NCI-H748 treated with DMSO at 0.1 percent for 48 hours (cell line): ENCODE data around the gene ARHGAP33.
A peak's percentile ranks its signal among the peaks of the same experiment; 100 is the strongest.
"Not testable (repeated sequence)": the region's sequence is repeated elsewhere in the genome, so short reads cannot be mapped to it uniquely, and the experiment has no call there.

Experiments
- DNase-seq: peaks from one replicate; lab custom pipeline; 2025; lab: John Stamatoyannopoulos, UW

ARHGAP33 gene

DNA sequence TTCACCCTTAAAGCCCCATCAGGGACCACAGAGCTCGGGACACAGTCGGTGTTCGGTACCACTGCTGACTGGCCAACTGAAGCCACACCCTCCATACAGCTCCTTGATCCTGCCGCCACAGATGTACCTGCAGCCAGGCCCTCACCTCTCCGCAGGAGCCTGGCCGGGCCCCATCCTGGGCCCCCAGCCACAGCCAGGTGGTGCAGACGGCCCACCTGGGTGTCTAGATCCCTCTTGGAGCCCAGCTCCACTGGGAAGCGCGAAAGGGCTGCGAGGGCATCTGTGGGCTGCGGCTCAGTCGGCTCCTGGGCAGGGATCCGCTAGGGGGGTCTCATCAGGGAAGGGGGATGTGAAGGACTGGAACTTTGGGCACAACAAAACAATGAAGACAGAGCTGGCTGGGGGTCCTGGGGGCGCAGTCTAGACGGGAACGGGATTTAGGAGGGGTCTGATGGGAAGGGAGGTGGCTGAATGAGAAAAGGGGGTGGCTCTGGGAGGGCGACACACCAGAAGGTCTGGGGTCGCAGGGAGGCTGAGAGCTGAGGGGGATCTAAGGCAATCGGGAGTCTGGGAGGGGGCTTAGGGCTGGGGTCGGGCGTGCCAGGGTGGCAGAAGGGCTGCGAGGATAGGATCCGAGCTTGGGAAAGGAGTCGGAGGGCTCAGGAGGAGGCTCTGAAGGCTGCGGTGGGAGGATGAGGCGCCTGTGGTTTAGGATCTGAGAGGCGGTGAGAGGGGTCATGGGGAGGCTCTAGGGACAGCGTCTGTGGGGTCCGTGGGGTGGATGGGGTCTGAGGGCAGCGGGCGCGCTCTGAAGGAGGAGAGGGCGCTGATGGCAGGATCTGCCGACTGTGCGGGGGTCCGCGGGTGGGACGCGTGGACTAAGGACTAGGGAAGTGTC, 21.5 kb downstream of the ARHGAP33 start:
- no peak for DNase-seq

DNA sequence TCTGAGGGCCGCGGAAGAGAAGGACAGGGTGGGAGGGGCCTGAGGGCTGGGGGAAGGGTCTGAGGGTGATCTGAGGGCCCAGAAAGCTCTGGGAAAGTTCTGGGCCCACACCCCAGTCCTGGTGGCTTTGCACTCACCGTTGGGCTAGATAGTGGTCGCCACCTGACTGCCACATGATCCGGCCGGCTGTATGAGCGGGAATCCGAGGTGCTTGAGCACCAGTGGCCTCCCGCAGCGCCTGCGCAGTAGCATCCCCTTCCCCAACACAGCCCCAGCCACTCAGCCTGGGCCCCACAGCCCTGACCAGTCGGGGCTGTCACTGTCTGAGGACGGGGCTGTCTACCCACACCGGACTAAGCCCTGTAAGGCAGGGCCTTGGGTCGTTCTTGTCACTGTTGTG, 22.3 kb downstream of the ARHGAP33 start:
- no peak for DNase-seq

DNA sequence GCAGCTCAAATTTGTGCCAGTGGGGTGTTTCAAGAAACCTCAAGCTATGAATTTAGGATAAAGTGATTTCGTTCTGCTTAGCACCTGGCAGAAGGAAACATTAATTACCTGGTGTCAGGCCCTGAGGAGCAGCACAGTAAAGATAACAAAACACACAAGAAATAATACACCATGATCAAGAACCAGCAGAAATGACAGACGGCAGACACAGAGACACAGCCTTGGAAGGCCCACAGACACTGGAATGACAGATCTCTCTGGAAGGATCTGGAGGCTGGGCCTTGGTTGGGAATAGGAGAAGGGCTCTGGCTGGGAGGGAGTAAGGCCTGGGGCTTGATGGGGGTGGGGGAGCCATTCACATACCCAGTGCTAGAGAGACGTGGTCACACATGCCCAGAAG, 26.5 kb downstream of the ARHGAP33 start:
- no peak for DNase-seq

DNA sequence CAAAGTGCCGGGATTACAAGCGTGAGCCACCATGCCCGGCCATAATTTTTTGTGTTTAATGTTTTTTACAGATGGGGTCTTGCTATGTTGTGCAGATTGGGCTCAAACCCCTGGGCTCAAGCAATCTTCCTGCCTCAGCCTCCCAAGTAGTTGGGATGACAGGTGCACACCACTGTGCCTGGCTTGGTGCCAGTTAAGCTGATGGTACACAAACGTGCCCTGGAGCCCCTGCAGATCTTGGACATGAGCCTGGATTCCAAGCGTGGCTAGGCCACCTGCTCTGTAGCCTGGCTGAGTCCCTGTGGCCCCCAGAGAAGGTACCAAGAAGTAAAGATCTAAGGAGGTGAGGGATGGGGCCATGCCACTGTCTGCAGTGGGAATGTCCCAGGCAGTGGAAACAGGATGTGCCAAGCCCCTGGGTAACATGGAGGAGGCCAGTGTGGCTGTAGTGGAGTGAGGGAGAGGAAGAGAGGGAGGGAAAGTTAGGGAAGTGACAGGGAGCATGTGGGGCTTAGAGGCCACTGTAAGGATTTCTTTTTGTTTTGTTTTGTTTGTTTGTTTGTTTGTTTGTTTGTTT, 30.2 kb downstream of the ARHGAP33 start:
- DNase-seq = no peak

DNA sequence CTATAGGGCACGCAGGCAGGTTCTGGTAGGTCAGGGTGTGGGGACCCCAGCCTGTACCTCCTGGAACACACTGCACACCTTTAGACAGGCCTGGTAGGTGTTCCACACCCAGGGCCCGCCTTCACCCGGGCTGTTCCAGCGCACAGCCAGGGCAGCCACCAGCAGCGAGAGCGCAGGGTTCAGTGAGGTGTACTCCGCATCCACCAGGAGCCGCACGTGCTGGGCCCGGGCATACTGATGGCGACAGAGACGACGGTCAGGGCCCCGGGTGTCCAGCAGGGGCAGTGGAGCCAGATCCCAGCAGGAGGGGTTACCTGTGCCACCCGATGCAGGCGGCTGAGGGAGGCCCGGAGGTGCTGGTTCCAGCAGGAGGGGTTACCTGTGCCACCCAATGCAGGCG, 31.2 kb downstream of the ARHGAP33 start:
- DNase-seq = no peak

DNA sequence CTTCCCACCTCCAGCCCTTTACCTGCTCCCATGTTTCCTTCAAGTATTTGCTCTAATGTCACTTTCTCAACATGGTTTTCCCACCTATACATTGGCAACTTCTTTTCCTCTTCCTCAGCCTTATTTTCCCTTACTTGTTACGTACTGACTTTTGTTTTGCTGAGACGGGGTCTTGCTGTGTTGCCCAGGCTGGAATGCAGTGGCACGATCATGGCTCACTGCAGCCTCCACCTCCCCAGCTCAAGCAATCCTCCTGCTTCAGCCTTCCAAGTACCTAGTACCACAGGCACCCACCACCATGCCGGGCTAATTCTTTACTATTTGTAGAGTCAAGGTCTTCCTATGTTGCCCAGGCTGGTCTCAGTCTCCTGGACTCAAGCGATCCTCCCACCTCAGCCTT, 32.3 kb downstream of the ARHGAP33 start:
- DNase-seq = no peak

DNA sequence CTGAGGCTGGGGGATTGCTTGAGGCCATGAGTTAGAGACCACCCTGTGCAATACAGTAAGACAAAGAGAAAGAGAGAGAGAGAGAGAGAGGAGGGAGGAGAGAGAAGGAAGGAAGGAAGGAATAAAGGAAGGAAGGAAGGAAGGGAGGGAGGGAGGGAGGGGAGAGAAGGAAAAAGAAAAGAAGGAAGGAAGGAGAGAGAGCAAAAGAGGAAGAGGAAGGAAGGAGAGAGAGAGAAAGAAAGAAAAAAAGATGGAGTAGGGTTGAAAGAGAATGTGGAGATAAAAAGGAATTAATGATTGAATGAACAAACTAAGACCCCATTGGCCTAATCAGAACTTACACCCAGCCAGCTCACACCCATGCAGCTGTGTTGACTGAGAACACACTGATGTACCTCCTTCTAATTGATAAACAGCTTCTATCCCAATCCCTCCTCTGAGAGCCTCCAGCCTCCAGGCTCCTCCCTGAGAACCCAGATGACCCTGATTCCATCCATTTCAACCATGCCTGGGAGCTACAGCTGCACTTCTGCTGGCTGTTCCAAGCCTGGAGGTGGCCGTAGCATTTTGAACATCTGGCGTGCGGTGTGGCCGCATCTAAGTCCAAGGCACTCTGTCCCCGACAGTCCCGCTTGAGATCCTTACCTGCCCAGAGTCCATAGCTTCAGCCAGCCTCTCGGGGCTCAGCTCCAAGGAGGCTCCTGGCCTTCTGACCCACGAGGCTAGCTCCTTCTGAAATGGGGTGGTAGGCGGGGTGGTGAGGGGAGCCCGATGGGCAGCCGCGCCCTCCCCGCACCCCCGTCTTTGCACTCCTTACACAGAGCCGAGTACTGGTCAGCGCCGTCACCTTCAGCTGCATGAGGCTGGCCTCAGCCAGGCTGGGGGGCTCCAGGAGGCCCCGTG, 36.2 kb downstream of the ARHGAP33 start:
- DNase-seq = no peak

DNA sequence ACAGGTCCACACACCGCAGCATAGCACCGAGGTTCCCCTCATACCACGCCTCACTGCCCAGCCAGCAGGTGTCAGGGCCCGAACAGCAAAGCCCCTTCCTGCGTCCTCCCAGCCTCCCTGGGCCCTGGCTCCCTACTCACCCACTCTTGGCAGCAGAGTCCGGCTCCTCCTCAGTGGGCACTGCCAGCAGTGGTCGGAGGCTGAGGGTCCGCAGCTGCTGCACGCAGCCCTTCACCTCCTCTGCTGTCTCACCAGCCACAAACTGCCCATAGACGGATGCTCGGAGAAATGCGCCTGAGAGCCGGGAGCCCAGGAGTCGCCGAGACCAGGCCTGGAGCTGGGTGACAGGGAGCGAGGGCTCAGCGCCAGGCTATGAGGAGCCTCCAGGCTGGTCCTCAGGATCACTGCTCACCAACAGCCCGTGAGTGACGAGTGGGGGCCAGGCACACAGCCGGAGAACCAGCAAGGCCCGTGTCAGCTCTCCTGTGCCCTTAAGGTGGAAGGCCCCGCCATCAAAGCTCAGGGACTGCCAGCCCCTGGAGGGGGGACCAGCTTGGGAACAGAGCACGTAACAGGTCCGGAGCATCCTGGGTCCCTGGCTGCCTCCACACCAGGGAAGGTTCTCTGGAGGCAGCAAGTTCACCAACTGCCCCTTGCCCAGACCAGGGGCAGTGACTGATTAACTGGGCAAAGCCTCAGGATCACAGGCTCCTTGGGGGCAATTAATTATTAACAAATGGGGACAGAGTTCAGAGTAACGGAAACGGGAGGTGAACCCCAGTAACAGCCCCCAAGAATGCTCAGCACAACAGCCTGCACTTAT, 37.1 kb downstream of the ARHGAP33 start, which contains the start of gene PRODH2:
PRODH2 (minus strand) TSS at position 626 of the 823 bp plus-strand sequence; CDS start at position 586, 40 bp downstream.
- no peak for DNase-seq

DNA sequence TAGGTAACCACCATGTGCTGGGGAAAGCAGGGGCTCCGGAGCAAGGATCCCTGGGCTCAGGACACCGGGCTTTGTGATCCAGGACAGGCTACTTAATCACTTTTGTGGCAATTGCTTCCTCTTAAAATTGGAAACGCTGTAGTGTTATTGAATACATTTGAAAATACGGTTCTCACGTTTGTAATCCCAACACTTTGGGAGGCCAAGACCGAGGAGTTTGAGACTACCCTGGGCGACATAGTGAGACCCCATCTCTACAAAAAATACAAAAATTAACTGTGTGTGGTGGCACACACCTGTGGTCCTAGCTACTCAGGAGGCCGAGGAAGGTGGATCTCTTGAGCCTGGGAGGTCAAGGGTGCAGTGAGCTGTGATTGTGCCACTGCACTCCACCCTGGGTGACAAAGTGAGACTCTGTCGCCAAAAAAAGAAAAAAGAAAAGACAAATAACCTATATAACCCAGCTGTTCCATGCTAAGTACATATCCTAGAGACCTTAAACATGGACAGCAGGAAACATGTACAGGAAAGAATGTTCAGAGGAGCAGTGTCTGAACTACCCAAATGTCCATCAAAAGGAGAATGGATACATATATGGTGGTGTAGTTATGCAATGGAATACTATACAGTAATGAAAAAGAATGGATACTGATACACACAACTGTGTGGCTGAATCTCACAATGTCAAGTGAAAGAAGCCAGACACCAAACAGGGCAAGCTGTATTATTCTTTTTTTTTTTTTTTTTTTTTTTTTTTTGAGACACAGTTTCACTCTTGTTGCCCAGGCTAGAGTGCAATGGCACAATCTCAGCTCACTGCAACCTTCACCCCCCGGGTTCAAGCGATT, 37.9 kb downstream of the ARHGAP33 start:
- DNase-seq = no peak

DNA sequence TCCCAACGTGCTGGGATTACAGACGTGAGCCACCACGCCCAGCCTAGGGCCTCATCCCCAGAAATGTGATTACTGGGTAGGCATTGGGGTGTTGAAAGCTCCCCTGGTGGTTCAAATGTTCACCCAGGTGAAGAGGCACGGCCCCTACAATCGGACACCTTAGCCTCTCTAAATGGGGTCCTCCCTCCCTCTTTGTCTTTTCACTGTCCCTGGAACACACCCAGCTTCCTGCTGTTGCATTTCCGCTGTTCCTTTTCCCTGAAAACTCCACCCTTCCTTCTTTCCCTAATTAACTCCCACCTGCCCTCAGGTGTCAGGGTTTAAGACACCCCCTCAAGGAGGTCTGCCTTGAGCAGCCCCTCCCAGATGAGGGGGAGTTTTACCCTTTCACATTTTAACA, 40.9 kb downstream of the ARHGAP33 start:
- peak; percentile 22 for DNase-seq

DNA sequence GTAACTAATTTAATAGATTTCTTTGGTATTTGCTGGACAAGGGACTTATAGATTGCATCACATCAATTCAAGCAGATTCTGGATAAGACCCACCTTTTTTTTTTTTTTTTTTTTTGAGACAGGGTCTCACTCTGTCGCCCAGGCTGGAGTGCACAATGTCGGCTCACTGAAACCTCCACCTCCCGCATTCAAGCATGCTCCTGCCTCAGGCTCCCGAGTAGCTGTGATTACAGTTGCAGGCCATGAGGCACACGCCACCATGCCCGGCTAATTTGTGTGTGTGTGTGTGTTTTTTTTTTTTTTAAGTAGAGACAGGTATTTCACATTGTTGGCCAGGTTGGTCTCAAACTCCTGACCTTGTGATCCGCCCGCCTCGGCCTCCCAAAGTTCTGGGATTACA, 41.5 kb downstream of the ARHGAP33 start:
- DNase-seq = no peak

DNA sequence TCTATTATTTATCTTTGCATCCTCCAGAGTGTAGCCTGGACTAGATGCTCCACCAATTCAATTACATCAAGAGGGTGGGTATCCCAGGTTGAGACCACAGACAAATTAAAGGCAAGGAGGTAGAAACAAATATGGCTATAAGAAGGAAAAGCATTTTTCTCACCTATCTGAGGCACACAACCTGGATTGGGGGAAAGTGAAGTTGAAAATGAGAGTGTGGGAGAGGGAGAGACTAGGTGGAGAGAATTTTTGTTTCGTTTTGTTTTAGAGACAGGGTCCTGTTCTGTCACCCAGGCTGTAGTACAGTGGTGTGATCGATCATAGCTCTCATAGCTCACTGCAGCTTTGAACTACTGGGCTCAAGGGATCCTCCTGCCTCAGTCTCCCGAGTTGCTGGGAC, 43.1 kb downstream of the ARHGAP33 start:
- no peak for DNase-seq

DNA sequence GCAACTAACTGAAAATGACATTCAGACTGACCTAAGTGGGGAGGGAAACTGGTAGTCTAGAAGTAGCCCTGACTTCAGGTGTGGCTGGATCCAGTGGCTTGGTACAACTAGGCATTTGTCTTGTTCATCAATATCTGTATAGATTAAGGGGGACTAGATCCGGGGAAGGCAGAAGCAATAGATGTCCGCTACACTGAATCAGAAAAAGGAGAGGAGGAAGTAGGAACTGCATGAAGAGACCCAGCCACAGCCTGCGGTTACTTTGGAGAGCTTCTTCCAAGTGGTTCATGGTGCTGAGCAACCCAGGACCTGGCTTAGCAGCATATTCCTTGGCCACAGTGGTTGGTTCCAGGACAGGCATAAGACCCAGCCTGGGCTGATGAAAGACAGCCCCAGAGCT, 47.2 kb downstream of the ARHGAP33 start:
- no peak for DNase-seq

DNA sequence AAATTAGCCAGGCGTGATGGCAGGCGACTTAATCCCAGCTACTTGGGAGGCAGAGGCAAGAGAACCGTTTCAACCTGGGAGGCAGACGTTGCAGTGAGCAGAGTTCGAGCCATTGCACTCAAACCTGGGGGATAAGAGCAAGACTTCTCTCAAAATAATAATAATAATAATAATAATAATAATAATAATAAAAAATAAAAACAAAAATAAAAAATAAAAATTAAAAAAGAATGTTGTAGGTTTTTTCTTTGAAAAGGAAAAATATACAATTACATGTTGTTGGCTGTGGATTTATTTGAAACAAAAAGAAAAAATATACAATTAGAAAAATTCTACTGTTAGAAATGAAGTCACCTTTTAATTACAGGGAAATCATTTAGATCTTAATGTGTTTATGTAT, 48.8 kb downstream of the ARHGAP33 start:
- DNase-seq = no peak

DNA sequence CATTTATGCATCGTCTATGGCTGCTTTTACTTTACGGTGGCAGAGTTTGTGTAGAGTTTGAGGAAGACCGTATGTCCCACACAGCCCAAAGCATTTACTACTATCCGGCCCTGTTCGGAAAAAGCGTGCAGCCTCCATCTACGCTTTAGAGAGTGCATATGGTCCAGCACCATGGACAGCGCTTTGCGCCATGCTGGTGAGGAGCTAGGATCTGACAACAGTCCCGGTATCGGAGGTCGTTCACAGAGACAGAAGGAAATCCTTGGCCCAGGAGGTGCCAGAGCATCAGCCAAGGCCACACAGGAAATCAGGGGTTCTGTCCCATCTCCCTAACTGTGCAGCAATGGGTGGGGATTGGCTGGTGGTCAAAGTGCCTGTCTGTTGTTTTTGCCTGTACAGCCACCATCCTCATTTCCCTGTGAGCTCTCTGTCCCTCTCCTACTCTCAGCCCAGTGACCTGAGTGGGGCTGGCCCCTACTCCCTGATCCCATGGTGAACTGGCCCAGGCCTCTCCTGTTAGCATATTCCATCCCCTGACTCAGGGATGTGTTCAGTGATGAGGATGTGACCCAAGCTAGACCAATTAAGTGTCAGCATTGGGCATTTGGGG, 53.4 kb downstream of the ARHGAP33 start:
- no peak for DNase-seq

DNA sequence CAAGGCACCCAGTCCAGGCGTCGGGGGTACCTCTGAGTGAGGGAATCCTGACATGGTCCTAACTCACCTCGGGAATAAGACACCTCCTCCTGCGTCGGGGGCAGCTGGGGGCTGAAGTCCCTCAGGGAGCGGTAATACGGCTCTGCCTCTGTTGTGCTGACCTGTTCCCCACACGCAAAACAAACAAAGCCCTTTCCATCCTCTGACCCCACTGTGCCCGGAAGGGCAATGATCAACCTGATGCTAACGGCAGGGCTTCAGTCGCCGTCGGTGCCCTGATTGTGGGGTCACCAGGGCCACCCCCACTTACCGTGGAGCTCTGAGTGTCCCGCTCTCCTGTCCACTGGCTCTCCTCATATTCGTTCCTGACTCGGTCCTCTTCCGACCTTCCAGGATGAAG, 55.6 kb downstream of the ARHGAP33 start:
- DNase-seq = no peak

DNA sequence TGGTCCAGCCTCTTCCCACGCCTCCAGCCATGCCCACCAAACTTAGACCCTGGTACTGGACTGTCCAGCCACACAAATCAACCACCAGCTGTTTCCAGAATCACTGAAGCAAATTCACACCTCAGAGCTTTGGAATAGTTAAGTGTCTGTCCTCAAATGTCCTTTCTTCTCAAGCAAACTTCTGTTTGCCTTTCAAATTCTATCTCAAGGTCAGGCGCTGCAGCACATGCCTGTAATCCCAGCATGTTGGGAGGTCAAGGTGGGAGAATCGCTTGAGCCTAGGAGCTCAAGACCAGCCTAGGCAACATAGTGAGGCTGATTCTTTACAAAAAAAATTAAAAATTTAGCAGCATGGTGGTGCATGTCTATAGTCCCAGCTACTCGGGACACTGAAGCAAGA, 56.7 kb downstream of the ARHGAP33 start:
- no peak for DNase-seq

DNA sequence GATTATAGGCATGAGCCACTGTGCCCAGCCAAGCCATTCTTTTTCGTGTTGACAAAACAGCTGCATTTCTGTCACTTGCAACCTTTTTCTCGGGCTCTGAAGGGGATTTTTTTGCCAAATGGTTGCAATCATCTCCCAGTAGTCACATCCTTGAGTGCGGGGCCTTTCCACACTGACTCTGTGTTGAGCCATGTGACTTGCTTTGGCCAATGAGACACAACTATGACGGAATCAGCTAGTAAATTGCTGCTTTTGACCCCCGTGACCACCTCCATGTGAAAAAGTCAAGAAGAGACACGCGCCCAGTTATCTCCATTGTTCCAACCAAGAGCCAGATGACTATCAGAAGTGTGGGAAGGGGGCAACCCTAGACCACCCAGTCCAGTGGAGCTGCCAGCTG, 58.6 kb downstream of the ARHGAP33 start:
- no peak for DNase-seq

DNA sequence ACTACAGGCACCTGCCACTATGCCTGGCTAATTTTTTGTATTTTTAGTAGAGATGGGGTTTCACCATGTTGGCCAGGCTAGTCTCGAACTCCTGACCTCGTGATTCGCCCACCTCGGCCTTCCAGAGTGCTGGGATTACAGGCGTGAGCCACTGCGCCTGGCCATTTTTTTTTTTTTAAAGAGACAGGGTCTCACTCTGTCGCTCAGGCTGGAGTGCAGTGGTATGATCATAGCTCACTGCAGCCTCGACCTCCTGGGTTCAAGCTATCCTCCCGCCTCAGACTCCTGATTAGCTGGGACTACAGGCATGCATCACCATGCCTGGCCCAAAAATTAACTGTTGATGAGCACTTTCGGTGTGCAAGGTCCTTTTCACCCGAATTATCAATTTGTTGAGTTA, 60.7 kb downstream of the ARHGAP33 start:
- DNase-seq = not testable (repeated sequence)
